Endodermal cell (in vitro differentiated cells): ENCODE results near the gene DPP10. TPM values are rescaled to one million over a fixed set of nuclear protein-coding genes. Genes with fewer than 3 reads are reported as not detected.

Experiments
- DNase-seq: peaks from one replicate; pipeline ENCODE4 v3.0.0-alpha.2; 2017
- H3K27ac ChIP-seq: 2 replicates; pipeline ENCODE4 v1.5.1; 2013; ENCODE audit warnings: mild to moderate bottlenecking, low read depth, low read length, moderate library complexity
- H3K27me3 ChIP-seq: 2 replicates; pipeline ENCODE4 v1.6.1; 2013; ENCODE audit warnings: mild to moderate bottlenecking, low read length, moderate library complexity; ENCODE audit not compliant: insufficient read depth, control insufficient read depth, poor library complexity, severe bottlenecking
- H3K36me3 ChIP-seq: 2 replicates; pipeline ENCODE4 v1.7.0; 2013; ENCODE audit warnings: mild to moderate bottlenecking, low read length, moderate library complexity; ENCODE audit not compliant: control insufficient read depth, insufficient read depth
- H3K4me1 ChIP-seq: one replicate; pipeline ENCODE4 v1.7.0; 2013; ENCODE audit warnings: low read length; ENCODE audit not compliant: control insufficient read depth, insufficient read depth
- H3K4me3 ChIP-seq: 2 replicates; pipeline ENCODE4 v1.5.1; 2013; ENCODE audit warnings: mild to moderate bottlenecking, low read length, moderate library complexity
- H3K9ac ChIP-seq: 2 replicates; pipeline ENCODE4 v1.6.1; 2013; ENCODE audit warnings: mild to moderate bottlenecking, low read length, moderate library complexity; ENCODE audit not compliant: poor library complexity, severe bottlenecking; ENCODE audit errors: extremely low read depth
- H3K9me3 ChIP-seq: 2 replicates; pipeline ENCODE4 v1.6.1; 2013; ENCODE audit warnings: mild to moderate bottlenecking, low read length, moderate library complexity; ENCODE audit not compliant: control insufficient read depth
- H3K27ac Mint-ChIP-seq: 2 replicates; pipeline ENCODE4 v1.8.0; 2020; ENCODE audit warnings: mixed read lengths
- H3K27me3 Mint-ChIP-seq: 2 replicates; pipeline ENCODE4 v1.8.0; 2021; ENCODE audit warnings: mild to moderate bottlenecking, mixed read lengths; ENCODE audit not compliant: insufficient read depth
- H3K36me3 Mint-ChIP-seq: 2 replicates; pipeline ENCODE4 v1.8.0; 2020; ENCODE audit warnings: low read depth, mixed read lengths
- H3K4me1 Mint-ChIP-seq: 2 replicates; pipeline ENCODE4 v1.8.0; 2020; ENCODE audit warnings: mixed read lengths
- H3K4me3 Mint-ChIP-seq: 2 replicates; pipeline ENCODE4 v1.8.0; 2020; ENCODE audit warnings: mild to moderate bottlenecking, moderate library complexity, mixed read lengths
- H3K9me3 Mint-ChIP-seq: 2 replicates; pipeline ENCODE4 v1.8.0; 2020; ENCODE audit warnings: mild to moderate bottlenecking, mixed read lengths
- CTCF ChIP-seq: fragments of 200-600 bp; sonication (generic); conservative IDR thresholded peaks from 2 replicates; pipeline ENCODE4 v1.5.0; 2021; ENCODE audit warnings: antibody characterized with exemption, mild to moderate bottlenecking
- WGBS, 2 experiments: methylation state at CpG; one replicate each; pipeline versions ENCODE4 v1.1.5 to v1.1.7; 2013; ENCODE audit warnings: missing lambda C conversion rate in 2 of 2, mixed read lengths in 1 of 2; ENCODE audit not compliant: insufficient coverage in 1 of 2, insufficient read length in 1 of 2; 5-methylcytosine and 5-hydroxymethylcytosine counted together
- total RNA-seq, 2 donors: library from RNA; stranded (reverse); fragmentation: NEBNext Ultra II Directional in 1 of 2; extraction: Animal tissue kit (Norgen Biotek cat#: 25700) in 1 of 2; gene quantifications; 2 replicates in 1 of 2; 3 replicates in 1 of 2; pipeline ENCODE4 v1.2.1, GENCODE V29; 2021

The DPP10 gene
- total RNA-seq, 2 donors from 2014 or later, result 8.2 to 19.2 TPM

GRCh38 chr2:115560666-115561065 is 1118.2 kb downstream of the DPP10 start:
- Histone ChIP-seq H3K36me3 (no peaks in the 10 kb centered on the region), H3K4me3 (no peak overlapping the region), H3K27ac (no peak overlapping the region), H3K9ac (no peak overlapping the region), H3K27me3 (no peaks in the 10 kb centered on the region), H3K9me3 (no peaks in the 10 kb centered on the region), H3K4me1 (no peaks in the 10 kb centered on the region)
- 97 to 100% methylated on average over 4 of the region's 4 CpGs for WGBS, 2 experiments
- no peaks in the 10 kb centered on the region for H3K9me3 Mint-ChIP-seq
- no peak for DNase-seq
- no peak for TF ChIP-seq CTCF
- H3K27me3 Mint-ChIP-seq, result no peaks in the 10 kb centered on the region
- no peaks in the 10 kb centered on the region for H3K36me3 Mint-ChIP-seq
- H3K4me1 Mint-ChIP-seq, result peaks cover 6% of the 10 kb centered on the region
- no peak overlapping the region for H3K4me3 Mint-ChIP-seq
- H3K27ac Mint-ChIP-seq, result no peak overlapping the region

- H3K36me3 ChIP-seq, result no peaks in the 10 kb centered on the region
- H3K9me3 ChIP-seq, result no peaks in the 10 kb centered on the region
- 90 to 100% methylated on average over 1 of the region's 1 CpG for WGBS, 2 experiments
- no peaks in the 10 kb centered on the region for H3K27me3 Mint-ChIP-seq
- H3K4me1 ChIP-seq, result no peaks in the 10 kb centered on the region
- H3K36me3 Mint-ChIP-seq, result no peaks in the 10 kb centered on the region
- no peaks in the 10 kb centered on the region for H3K27me3 ChIP-seq
- no peaks in the 10 kb centered on the region for H3K9me3 Mint-ChIP-seq
- DNase-seq, result no peak
- no peak overlapping the region for H3K4me3 ChIP-seq
- H3K27ac ChIP-seq, result no peak overlapping the region
- no peak for TF ChIP-seq CTCF
- no peak overlapping the region for H3K4me3 Mint-ChIP-seq
- H3K4me1 Mint-ChIP-seq, result peaks cover 11% of the 10 kb centered on the region
- H3K9ac ChIP-seq, result no peak overlapping the region
- H3K27ac Mint-ChIP-seq, result no peak overlapping the region
These were observed 1126.2 kb downstream of the DPP10 start for GRCh38 chr2:115568643-115569042.

- Mint-ChIP-seq H3K27ac (no peak overlapping the region), H3K4me1 (peaks cover 17% of the 10 kb centered on the region), H3K9me3 (no peaks in the 10 kb centered on the region), H3K4me3 (no peak overlapping the region), H3K27me3 (no peaks in the 10 kb centered on the region), H3K36me3 (no peaks in the 10 kb centered on the region)
- WGBS, 2 experiments, result 93% methylated on average over 2 of the region's 2 CpGs; no CpG with 5 or more reads in 1 of the 2 experiments
- no peaks in the 10 kb centered on the region for H3K36me3 ChIP-seq
- H3K27ac ChIP-seq, result no peak overlapping the region
- no peaks in the 10 kb centered on the region for H3K4me1 ChIP-seq
- DNase-seq, result no peak
- TF ChIP-seq CTCF, result no peak
- no peak overlapping the region for H3K4me3 ChIP-seq
- H3K9ac ChIP-seq, result no peak overlapping the region
- no peaks in the 10 kb centered on the region for H3K27me3 ChIP-seq
- H3K9me3 ChIP-seq, result no peaks in the 10 kb centered on the region
These were observed 1127.1 kb downstream of the DPP10 start for GRCh38 chr2:115569547-115569946.
